Activated B cell treated with CpG ODN at 0.5 μM for 24 hours (primary cell): ENCODE measurements around the gene TAC4. TPM values are rescaled to one million over a fixed set of nuclear protein-coding genes. Genes with fewer than 3 reads are reported as not detected.

Experiments
- ATAC-seq: fragments of 200-7000 bp; cut with Tn5 transposase; one replicate; pipeline ENCODE4 v1.10.0; 2021; ENCODE audit warnings: low read depth, mild to moderate bottlenecking, moderate library complexity
- CTCF ChIA-PET: fragments of 350-600 bp; sonication (Branson Sonifier 250); formaldehyde crosslinking; loops from one replicate; lab custom pipeline; 2021; ENCODE audit warnings: antibody characterized with exemption; lab: Charles Lee
- POLR2A ChIA-PET: fragments of 350-600 bp; sonication (Branson Sonifier 250); formaldehyde crosslinking; loops from one replicate; lab custom pipeline; 2021; ENCODE audit warnings: antibody characterized with exemption; lab: Charles Lee
- DNase-seq: peaks from one replicate; pipeline ENCODE4 v3.0.0; 2022
- H3K27ac Mint-ChIP-seq: one replicate; pipeline ENCODE4 v1.8.0; 2020; ENCODE audit warnings: mixed read lengths
- H3K27me3 Mint-ChIP-seq: one replicate; pipeline ENCODE4 v1.8.0; 2021; ENCODE audit warnings: mixed read lengths
- H3K36me3 Mint-ChIP-seq: one replicate; pipeline ENCODE4 v1.8.0; 2021; ENCODE audit warnings: low read depth, mixed read lengths
- H3K4me1 Mint-ChIP-seq: one replicate; pipeline ENCODE4 v1.8.0; 2021; ENCODE audit warnings: mixed read lengths
- H3K4me3 Mint-ChIP-seq: one replicate; pipeline ENCODE4 v1.8.0; 2020; ENCODE audit warnings: mild to moderate bottlenecking, mixed read lengths
- H3K9me3 Mint-ChIP-seq: one replicate; pipeline ENCODE4 v1.8.0; 2020; ENCODE audit warnings: mixed read lengths
- CTCF ChIP-seq: fragments of 200-600 bp; IDR thresholded peaks from one replicate; pipeline ENCODE4 v1.8.0; 2022; ENCODE audit warnings: antibody characterized with exemption, mild to moderate bottlenecking
- intact Hi-C: fragments of 100-400 bp; cut with micrococcal nuclease; formaldehyde crosslinking; loops from one replicate; pipeline ENCODE4 v1.15.1; 2024
- total RNA-seq: library from RNA; stranded (reverse); gene quantifications from 2 replicates; pipeline ENCODE4 v1.2.3, GENCODE V29; 2022

Gene TAC4, protein sequence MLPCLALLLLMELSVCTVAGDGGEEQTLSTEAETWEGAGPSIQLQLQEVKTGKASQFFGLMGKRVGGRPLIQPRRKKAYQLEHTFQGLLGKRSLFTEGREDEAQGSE
- not detected in 2 replicates for total RNA-seq

GRCh38 chr17:49848019-49848473 is at the start of gene TAC4:
TSS of gene TAC4 (minus strand) at chr17:49848069. CDS start at chr17:49848017, 52 bp downstream.
- no peak for TF ChIP-seq CTCF
- Mint-ChIP-seq H3K4me1 (peaks cover 12% of the 10 kb centered on the region), H3K36me3 (no peaks in the 10 kb centered on the region), H3K4me3 (no peak within 1 kb of the TSS), H3K27ac (no peak within 1 kb of the TSS), H3K9me3 (no peaks in the 10 kb centered on the region), H3K27me3 (peaks cover 3% of the 10 kb centered on the region)
- ATAC-seq (no peak), DNase-seq (no peak)
- intact Hi-C loops: no loop called here
- ChIA-PET CTCF (no interaction called here), POLR2A (no interaction called here)

DNA sequence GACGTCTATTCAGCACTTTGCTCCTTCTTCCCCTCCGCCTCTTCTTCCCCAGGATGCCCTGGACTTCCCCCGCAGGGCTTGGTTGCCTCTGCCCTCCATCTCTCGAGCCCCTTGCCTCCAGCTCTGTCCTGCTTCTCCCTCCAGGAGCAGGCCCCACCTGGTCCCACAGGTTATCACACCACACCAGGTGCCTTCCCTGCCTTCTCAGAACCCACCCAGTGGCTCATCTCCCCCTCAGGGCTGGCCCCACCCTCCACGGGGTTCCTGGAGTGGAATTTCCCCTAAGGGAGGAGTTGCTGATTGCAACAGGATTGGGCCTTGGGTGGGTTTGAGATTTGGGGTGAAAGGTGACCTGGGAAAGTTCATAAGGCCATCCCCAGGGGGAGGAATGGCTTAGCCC is 49.0 kb upstream of the TAC4 start:
- Mint-ChIP-seq H3K36me3 (no peaks in the 10 kb centered on the region), H3K27ac (no peak overlapping the region), H3K9me3 (no peaks in the 10 kb centered on the region), H3K27me3 (peaks cover 70% of the 10 kb centered on the region), H3K4me1 (peaks cover 3% of the 10 kb centered on the region), H3K4me3 (no peak overlapping the region)
- POLR2A ChIA-PET: no interaction called here
- DNase-seq (no peak), ATAC-seq (no peak)
- CTCF ChIA-PET: no interaction called here
- no peak for TF ChIP-seq CTCF
- intact Hi-C loops: no loop called here

DNA sequence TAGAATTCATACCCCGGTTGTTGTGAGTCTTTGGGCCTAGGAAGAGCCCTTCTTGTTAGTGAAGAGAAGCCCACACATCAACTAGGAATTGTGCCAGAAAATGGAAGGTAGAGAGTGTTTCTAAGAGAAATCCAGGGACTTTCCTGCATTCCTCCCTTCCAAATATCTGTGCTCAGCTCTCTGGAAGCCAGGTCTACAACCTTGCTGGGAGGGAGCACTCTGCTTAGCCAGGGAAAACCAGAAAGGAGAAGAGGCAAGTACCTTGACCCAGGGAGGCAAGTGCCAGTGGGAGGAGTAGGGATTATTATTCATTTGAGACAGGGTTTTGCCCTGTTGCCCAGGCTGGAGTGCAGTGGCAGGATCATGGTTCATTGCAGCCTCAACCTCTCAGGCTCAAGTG is 48.4 kb upstream of the TAC4 start:
- Mint-ChIP-seq H3K9me3 (no peaks in the 10 kb centered on the region), H3K27ac (no peak overlapping the region), H3K4me3 (no peak overlapping the region), H3K27me3 (peaks cover 74% of the 10 kb centered on the region), H3K36me3 (no peaks in the 10 kb centered on the region), H3K4me1 (no peaks in the 10 kb centered on the region)
- DNase-seq (no peak), ATAC-seq (no peak)
- intact Hi-C loops: no loop called here
- ChIA-PET CTCF (no interaction called here), POLR2A (no interaction called here)
- no peak for TF ChIP-seq CTCF

DNA sequence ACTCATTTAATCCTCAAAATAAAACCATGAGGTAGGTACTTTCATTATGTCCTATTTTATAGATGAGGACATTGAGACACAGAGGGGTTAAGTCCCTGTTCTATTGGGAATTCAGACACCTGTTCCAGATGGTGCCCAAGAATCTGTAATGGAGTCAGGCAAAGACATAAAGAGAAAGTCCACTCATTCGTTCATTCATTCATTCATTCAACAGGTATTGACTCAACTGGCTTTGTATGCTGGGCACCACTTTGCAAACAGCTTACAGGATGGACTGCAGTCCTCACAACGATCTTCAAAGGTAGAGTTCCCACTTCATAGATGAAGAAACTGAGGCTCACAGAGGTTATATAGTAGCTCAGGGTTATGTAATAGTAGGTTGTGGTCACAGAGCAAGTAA is 47.9 kb upstream of the TAC4 start:
- peaks cover 75% of the 10 kb centered on the region for H3K27me3 Mint-ChIP-seq
- no peaks in the 10 kb centered on the region for H3K4me1 Mint-ChIP-seq
- ATAC-seq: no peak
- no peaks in the 10 kb centered on the region for H3K9me3 Mint-ChIP-seq
- no peak for TF ChIP-seq CTCF
- H3K27ac Mint-ChIP-seq: no peak overlapping the region
- no peak overlapping the region for H3K4me3 Mint-ChIP-seq
- POLR2A ChIA-PET: no interaction called here
- DNase-seq: no peak
- no peaks in the 10 kb centered on the region for H3K36me3 Mint-ChIP-seq
- intact Hi-C loops: no loop called here
- CTCF ChIA-PET: no interaction called here

- ChIA-PET POLR2A (no interaction called here), CTCF (no interaction called here)
- no peak overlapping the region for H3K27ac Mint-ChIP-seq
- intact Hi-C loops: no loop called here
- H3K4me1 Mint-ChIP-seq: no peaks in the 10 kb centered on the region
- H3K4me3 Mint-ChIP-seq: no peak overlapping the region
- H3K9me3 Mint-ChIP-seq: no peaks in the 10 kb centered on the region
- ATAC-seq: no peak
- DNase-seq: no peak
- H3K36me3 Mint-ChIP-seq: no peaks in the 10 kb centered on the region
- peaks cover 69% of the 10 kb centered on the region for H3K27me3 Mint-ChIP-seq
- TF ChIP-seq CTCF: no peak
These were observed 46.9 kb upstream of the TAC4 start for GRCh38 chr17:49894761-49895160.
